22Rv1 (cell line): Measurements from ENCODE around the gene C5.

ENCODE experiments used
- ZFX ChIP-seq: fragments of 450-650 bp; IDR thresholded peaks from 2 replicates; pipeline ENCODE4 v1.6.1; 2017; ENCODE audit warnings: antibody characterized with exemption, borderline replicate concordance
- TF ChIP-seq, protein P1 (sequence below): fragments of 450-650 bp; IDR thresholded peaks from 2 replicates; pipeline ENCODE4 v1.5.1; 2017; ENCODE audit warnings: mild to moderate bottlenecking

- TF ChIP-seq, protein P1, sequence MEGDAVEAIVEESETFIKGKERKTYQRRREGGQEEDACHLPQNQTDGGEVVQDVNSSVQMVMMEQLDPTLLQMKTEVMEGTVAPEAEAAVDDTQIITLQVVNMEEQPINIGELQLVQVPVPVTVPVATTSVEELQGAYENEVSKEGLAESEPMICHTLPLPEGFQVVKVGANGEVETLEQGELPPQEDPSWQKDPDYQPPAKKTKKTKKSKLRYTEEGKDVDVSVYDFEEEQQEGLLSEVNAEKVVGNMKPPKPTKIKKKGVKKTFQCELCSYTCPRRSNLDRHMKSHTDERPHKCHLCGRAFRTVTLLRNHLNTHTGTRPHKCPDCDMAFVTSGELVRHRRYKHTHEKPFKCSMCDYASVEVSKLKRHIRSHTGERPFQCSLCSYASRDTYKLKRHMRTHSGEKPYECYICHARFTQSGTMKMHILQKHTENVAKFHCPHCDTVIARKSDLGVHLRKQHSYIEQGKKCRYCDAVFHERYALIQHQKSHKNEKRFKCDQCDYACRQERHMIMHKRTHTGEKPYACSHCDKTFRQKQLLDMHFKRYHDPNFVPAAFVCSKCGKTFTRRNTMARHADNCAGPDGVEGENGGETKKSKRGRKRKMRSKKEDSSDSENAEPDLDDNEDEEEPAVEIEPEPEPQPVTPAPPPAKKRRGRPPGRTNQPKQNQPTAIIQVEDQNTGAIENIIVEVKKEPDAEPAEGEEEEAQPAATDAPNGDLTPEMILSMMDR, result no peak
- no peak for TF ChIP-seq ZFX
Measured at GRCh38 chr9:120924698-120925534, 125.2 kb downstream of the C5 start.
